Fibroblast of lung (primary cell): ENCODE data around the gene BET1.

ENCODE experiments used
- EZH2 ChIP-seq: IDR thresholded peaks from 2 replicates; pipeline ENCODE4 v1.5.1; 2012; ENCODE audit warnings: low read length, control low read depth, mild to moderate bottlenecking; ENCODE audit errors: missing control alignments
- TF ChIP-seq, protein P1 (sequence below), 2 donors: IDR thresholded peaks in 1 of 2; conservative IDR thresholded peaks in 1 of 2; 1 replicate in 1 of 2; 2 replicates in 1 of 2; pipeline ENCODE4 v1.5.1; 2011 to 2012; ENCODE audit warnings: low read length in 2 of 2, control low read depth in 1 of 2, inconsistent platforms in 1 of 2, low read depth in 1 of 2, mild to moderate bottlenecking in 1 of 2

DNA sequence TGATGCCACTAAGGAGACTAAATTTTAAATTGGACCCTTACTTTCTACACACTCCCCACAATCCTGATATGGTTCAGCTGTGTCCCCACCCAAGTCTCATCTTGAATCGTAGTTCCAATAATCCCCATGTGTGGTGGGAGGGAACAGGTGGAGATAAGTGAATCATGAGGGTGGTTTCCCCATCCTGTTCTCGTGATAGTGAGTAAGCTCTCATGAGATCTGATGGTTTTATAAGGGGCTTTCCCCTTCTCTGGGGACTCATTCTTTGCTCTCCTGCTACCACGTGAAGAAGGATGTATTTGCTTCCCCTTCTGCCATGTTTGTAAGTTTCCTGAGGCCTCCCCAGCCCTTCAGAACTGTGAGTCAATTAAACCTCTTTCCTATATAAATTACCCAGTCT, 18.4 kb upstream of the BET1 start:
- TF ChIP-seq EZH2: no peak
- TF ChIP-seq, protein P1, sequence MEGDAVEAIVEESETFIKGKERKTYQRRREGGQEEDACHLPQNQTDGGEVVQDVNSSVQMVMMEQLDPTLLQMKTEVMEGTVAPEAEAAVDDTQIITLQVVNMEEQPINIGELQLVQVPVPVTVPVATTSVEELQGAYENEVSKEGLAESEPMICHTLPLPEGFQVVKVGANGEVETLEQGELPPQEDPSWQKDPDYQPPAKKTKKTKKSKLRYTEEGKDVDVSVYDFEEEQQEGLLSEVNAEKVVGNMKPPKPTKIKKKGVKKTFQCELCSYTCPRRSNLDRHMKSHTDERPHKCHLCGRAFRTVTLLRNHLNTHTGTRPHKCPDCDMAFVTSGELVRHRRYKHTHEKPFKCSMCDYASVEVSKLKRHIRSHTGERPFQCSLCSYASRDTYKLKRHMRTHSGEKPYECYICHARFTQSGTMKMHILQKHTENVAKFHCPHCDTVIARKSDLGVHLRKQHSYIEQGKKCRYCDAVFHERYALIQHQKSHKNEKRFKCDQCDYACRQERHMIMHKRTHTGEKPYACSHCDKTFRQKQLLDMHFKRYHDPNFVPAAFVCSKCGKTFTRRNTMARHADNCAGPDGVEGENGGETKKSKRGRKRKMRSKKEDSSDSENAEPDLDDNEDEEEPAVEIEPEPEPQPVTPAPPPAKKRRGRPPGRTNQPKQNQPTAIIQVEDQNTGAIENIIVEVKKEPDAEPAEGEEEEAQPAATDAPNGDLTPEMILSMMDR (conservative IDR thresholded peaks at IDR 0.05 in 1 of 2, IDR thresholded peaks at IDR 0.05 in 1 of 2; ENCODE audit: low read depth in 1 of 2, low read length in 2 of 2): no peak
